Keratinocyte (primary cell): Measurements from ENCODE around the gene SP7. TPM values are rescaled to one million over a fixed set of nuclear protein-coding genes. Genes with fewer than 3 reads are reported as not detected.
A peak's percentile ranks its signal among the peaks of the same experiment; 100 is the strongest.

ENCODE experiments used
- DNase-seq: peaks from one replicate; pipeline ENCODE4 v3.0.0-alpha.2; 2011; ENCODE audit warnings: low read depth, missing footprints, low spot score
- FAIRE-seq: peaks from 2 replicates; lab custom pipeline; 2011; peaks lifted over from hg19 to GRCh38; lab: Jason Lieb, UNC
- H2AFZ ChIP-seq: 2 replicates; pipeline ENCODE4 v1.6.0; 2012; ENCODE audit warnings: low read length, control low read depth, inconsistent platforms; ENCODE audit not compliant: control insufficient read depth
- H3K27ac ChIP-seq: 2 replicates; pipeline ENCODE4 v1.5.1; 2011; ENCODE audit warnings: low read length; ENCODE audit not compliant: control insufficient read depth, insufficient read depth
- H3K27me3 ChIP-seq: 3 replicates; pipeline ENCODE4 v1.6.0; 2011; ENCODE audit warnings: low read length; ENCODE audit not compliant: control insufficient read depth, insufficient read depth; ENCODE audit errors: extremely low read depth
- H3K36me3 ChIP-seq, 2 experiments: 2 replicates in 1 of 2; 3 replicates in 1 of 2; pipeline ENCODE4 v1.5.1; 2011; ENCODE audit warnings: low read length in 2 of 2, mild to moderate bottlenecking in 1 of 2; ENCODE audit not compliant: control insufficient read depth in 2 of 2, insufficient read depth in 2 of 2; ENCODE audit errors: extremely low read depth in 1 of 2
- H3K4me1 ChIP-seq: 3 replicates; pipeline ENCODE4 v1.5.1; 2011; ENCODE audit warnings: low read length; ENCODE audit not compliant: control insufficient read depth, insufficient read depth; ENCODE audit errors: extremely low read depth
- H3K4me2 ChIP-seq: 3 replicates; pipeline ENCODE4 v1.6.0; 2011; ENCODE audit warnings: low read depth, low read length; ENCODE audit not compliant: control insufficient read depth, insufficient read depth; ENCODE audit errors: extremely low read depth
- H3K4me3 ChIP-seq, 3 experiments: fragments of 200-600 bp in 1 of 3; sonication (generic) in 1 of 3; 2 replicates in 2 of 3; 3 replicates in 1 of 3; pipeline ENCODE4 v1.5.1; 2011 to 2016; ENCODE audit warnings: low read length in 3 of 3, mild to moderate bottlenecking in 3 of 3, control low read depth in 2 of 3, inconsistent platforms in 1 of 3, low read depth in 1 of 3, mixed read lengths in 1 of 3, mixed run types in 1 of 3, moderate library complexity in 1 of 3; ENCODE audit not compliant: control insufficient read depth in 2 of 3, insufficient read depth in 2 of 3; ENCODE audit errors: extremely low read depth in 1 of 3
- H3K79me2 ChIP-seq: 2 replicates; pipeline ENCODE4 v1.6.0; 2012; ENCODE audit warnings: low read length; ENCODE audit not compliant: control insufficient read depth, insufficient read depth
- H3K9ac ChIP-seq: 3 replicates; pipeline ENCODE4 v1.6.0; 2011; ENCODE audit warnings: low read length; ENCODE audit not compliant: control insufficient read depth, insufficient read depth; ENCODE audit errors: extremely low read depth
- H3K9me1 ChIP-seq: 3 replicates; pipeline ENCODE4 v1.6.0; 2011; ENCODE audit warnings: low read length; ENCODE audit not compliant: control insufficient read depth, insufficient read depth; ENCODE audit errors: extremely low read depth
- H3K9me3 ChIP-seq: 2 replicates; pipeline ENCODE4 v1.5.1; 2012; ENCODE audit warnings: low read depth, low read length; ENCODE audit not compliant: control insufficient read depth
- H4K20me1 ChIP-seq: 3 replicates; pipeline ENCODE4 v1.6.0; 2011; ENCODE audit warnings: low read length; ENCODE audit not compliant: control insufficient read depth, insufficient read depth; ENCODE audit errors: extremely low read depth
- CTCF ChIP-seq, 3 experiments: IDR thresholded peaks in 1 of 3; conservative IDR thresholded peaks in 1 of 3; optimal IDR thresholded peaks in 1 of 3; 2 replicates in 2 of 3; 3 replicates in 1 of 3; pipeline versions ENCODE3 to v1.5.1; 2011; ENCODE audit warnings: low read length in 3 of 3, mild to moderate bottlenecking in 3 of 3, moderate library complexity in 2 of 3, control low read depth in 1 of 3, inconsistent platforms in 1 of 3; ENCODE audit not compliant: insufficient read depth in 2 of 3; ENCODE audit errors: extremely low read depth in 1 of 3
- EZH2 ChIP-seq: IDR thresholded peaks from one replicate; pipeline ENCODE4 v1.6.1; 2012; ENCODE audit warnings: inconsistent platforms, mild to moderate bottlenecking, low read length, moderate library complexity
- dilution Hi-C: fragments of 300-500 bp; cut with MboI; formaldehyde crosslinking; loops from one replicate; pipeline ENCODE4 v1.7.0; 2020; ENCODE audit warnings: low sequenced_read_pairs; ENCODE audit not compliant: extremely low pct_ligation_motif_present
- polyA plus RNA-seq, 5 experiments: library from polyadenylated mRNA; depleted of rRNA in 3 of 5; stranded (reverse) in 3 of 5; stranded (forward) in 1 of 5; unstranded in 1 of 5; fragments of >200 nt; gene quantifications; 1 replicate in 1 of 5; 2 replicates in 3 of 5; 3 replicates in 1 of 5; pipeline versions ENCODE4 v1.2.1 to v1.2.3, GENCODE V29; 2011 to 2012; ENCODE audit warnings: missing spikeins in 2 of 5, low read depth in 1 of 5, low replicate concordance in 1 of 5

Gene SP7
- polyA plus RNA-seq, 1 donor (not counting 4 experiments of a cell fraction or from before 2014, with no cell fraction given), result not detected

DNA sequence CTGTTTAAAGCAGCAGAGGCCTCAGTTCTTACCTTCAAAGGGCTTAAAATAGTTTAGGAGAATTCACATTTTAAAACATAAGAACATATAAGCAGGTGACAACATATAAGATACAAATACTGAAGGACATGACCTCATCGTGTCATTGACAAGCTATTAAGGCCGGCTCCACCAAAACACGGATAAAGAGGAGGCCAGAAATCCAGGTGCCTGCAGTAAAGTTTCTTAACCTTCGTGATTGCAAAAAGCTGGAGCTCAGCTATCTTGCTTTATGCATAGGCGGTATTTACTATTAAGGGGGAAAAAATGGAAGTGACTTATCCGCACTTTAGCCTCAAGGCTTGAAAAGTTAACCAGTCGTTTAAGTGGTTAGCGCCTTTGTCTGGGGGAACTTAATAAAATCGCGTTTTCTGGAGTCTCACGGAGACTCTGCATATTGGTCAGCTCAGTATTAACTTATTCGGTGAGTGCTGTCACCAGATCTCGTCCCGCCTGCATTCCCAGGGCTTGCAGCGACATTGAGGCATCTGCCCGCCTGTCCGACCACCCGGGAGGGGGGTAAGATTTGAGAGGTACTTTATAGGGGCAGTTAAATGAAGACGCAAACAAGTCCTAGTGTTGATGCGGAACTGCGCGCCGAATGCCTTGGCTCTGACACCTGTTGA lies 42.7 kb upstream of the SP7 start:
- H3K27me3 ChIP-seq, result no peaks in the 10 kb centered on the region
- H3K4me2 ChIP-seq, result peak overlapping the region; percentile 99
- H3K4me1 ChIP-seq, result peaks cover 38% of the 10 kb centered on the region
- H3K27ac ChIP-seq, result peak overlapping the region; percentile 95
- DNase-seq, result no peak
- peaks cover 10% of the 10 kb centered on the region for H4K20me1 ChIP-seq
- peak overlapping the region; percentile 96 for H2AFZ ChIP-seq
- dilution Hi-C loops, result no loop called here
- FAIRE-seq, result no peak
- peaks cover 0 to 18% of the 10 kb centered on the region in 2 experiments for H3K36me3 ChIP-seq
- peak overlapping the region; percentile 90 for H3K9ac ChIP-seq
- TF ChIP-seq CTCF (optimal IDR thresholded peaks at IDR 0.05 in 1 of 3, IDR thresholded peaks at IDR 0.05 in 1 of 3, conservative IDR thresholded peaks at IDR 0.05 in 1 of 3; ENCODE audit: extremely low read depth in 1 of 3, insufficient read depth in 2 of 3, low read length in 3 of 3) (no peak), EZH2 (no peak)
- H3K79me2 ChIP-seq, result peaks cover 14% of the 10 kb centered on the region
- H3K9me3 ChIP-seq, result no peaks in the 10 kb centered on the region
- H3K4me3 ChIP-seq, result peak overlapping the region; percentile 43 to 79 (median 67)
- H3K9me1 ChIP-seq, result peaks cover 5% of the 10 kb centered on the region

DNA sequence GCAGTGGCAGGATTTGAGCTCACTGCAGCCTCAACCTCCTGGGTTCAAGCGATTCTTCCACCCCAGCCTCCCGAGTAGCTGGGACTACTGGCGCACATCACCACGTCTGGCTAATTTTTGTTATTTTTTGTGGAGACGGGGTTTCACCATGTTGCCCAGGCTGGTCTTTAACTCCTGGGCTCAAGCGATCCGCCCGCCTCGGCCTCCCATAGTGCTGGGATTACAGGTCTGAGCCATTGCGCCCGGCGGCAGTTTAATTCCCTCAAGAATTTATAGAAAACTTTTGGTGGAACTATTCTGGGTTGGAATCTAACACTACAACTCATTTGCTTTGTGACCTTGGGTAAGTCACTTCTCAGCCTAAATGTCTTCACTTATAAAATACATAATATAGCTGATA lies 42.1 kb upstream of the SP7 start:
- DNase-seq, result no peak
- Histone ChIP-seq H3K9me3 (no peaks in the 10 kb centered on the region), H3K4me3 (no peak overlapping the region), H3K4me1 (peaks cover 32% of the 10 kb centered on the region), H2AFZ (peak overlapping the region; percentile 96), H3K36me3 (peaks cover 0 to 12% of the 10 kb centered on the region in 2 experiments), H3K9me1 (peaks cover 2% of the 10 kb centered on the region), H3K27me3 (no peaks in the 10 kb centered on the region), H3K9ac (peak overlapping the region; percentile 90), H4K20me1 (peaks cover 7% of the 10 kb centered on the region), H3K4me2 (peak overlapping the region; percentile 99), H3K27ac (no peak overlapping the region), H3K79me2 (peaks cover 8% of the 10 kb centered on the region)
- TF ChIP-seq CTCF (optimal IDR thresholded peaks at IDR 0.05 in 1 of 3, IDR thresholded peaks at IDR 0.05 in 1 of 3, conservative IDR thresholded peaks at IDR 0.05 in 1 of 3; ENCODE audit: extremely low read depth in 1 of 3, insufficient read depth in 2 of 3, low read length in 3 of 3) (no peak), EZH2 (no peak)
- dilution Hi-C loops, result no loop called here
- FAIRE-seq, result no peak
